OCI-LY3 (cell line): Measurements from ENCODE around the gene HBZ.
"Not testable (repeated sequence)": the region's sequence is repeated elsewhere in the genome, so short reads cannot be mapped to it uniquely, and the experiment has no call there.

Source experiments
- H2AFZ ChIP-seq: fragments of 200-600, 300-600 bp; shearing (Covaris generic); 2 replicates; pipeline ENCODE4 v1.6.0; 2014; ENCODE audit warnings: antibody characterized with exemption, low read depth, low read length
- H3K27ac ChIP-seq: fragments of 200-600, 300-600 bp; sonication (generic); 2 replicates; pipeline ENCODE4 v1.5.1; 2014; ENCODE audit warnings: mild to moderate bottlenecking, low read length, moderate library complexity, mixed read lengths
- H3K27me3 ChIP-seq: fragments of 200-600, 300-600 bp; sonication (generic); 2 replicates; pipeline ENCODE4 v1.6.1; 2014; ENCODE audit warnings: low read depth, low read length, mixed read lengths
- H3K36me3 ChIP-seq: fragments of 200-600, 300-600 bp; sonication (generic); replicated peaks from 2 replicates; pipeline ENCODE3; 2014; ENCODE audit warnings: low read depth, low read length, mixed read lengths
- H3K4me1 ChIP-seq: fragments of 300-600, 200-600 bp; sonication (generic); 2 replicates; pipeline ENCODE4 v1.6.1; 2014; ENCODE audit warnings: low read length, mixed read lengths
- H3K4me2 ChIP-seq: fragments of 200-600, 300-600 bp; sonication (generic); 2 replicates; pipeline ENCODE4 v1.6.1; 2014; ENCODE audit warnings: low read length, mixed read lengths
- H3K4me3 ChIP-seq: fragments of 300-600, 200-600 bp; sonication (generic); 2 replicates; pipeline ENCODE4 v1.5.1; 2014; ENCODE audit warnings: antibody characterized with exemption, mild to moderate bottlenecking, low read length, moderate library complexity
- H3K79me2 ChIP-seq: fragments of 300-600, 200-600 bp; shearing (Covaris generic); 2 replicates; pipeline ENCODE4 v1.6.1; 2014; ENCODE audit warnings: mild to moderate bottlenecking, low read length, mixed read lengths
- H3K9ac ChIP-seq: fragments of 300-600, 200-600 bp; shearing (Covaris generic); 2 replicates; pipeline ENCODE4 v1.6.0; 2014; ENCODE audit warnings: mild to moderate bottlenecking, low read length, moderate library complexity
- H3K9me3 ChIP-seq: fragments of 200-600, 300-600 bp; shearing (Covaris generic); 2 replicates; pipeline ENCODE4 v1.6.1; 2014; ENCODE audit warnings: low read length, mixed read lengths; ENCODE audit not compliant: insufficient read depth
- H4K20me1 ChIP-seq: fragments of 200-600, 300-600 bp; sonication (generic); 2 replicates; pipeline ENCODE4 v1.6.1; 2016; ENCODE audit warnings: low read length, mixed read lengths; ENCODE audit not compliant: insufficient read depth
- CTCF ChIP-seq: fragments of 200-600, 300-600 bp; sonication (generic); IDR thresholded peaks from 2 replicates; pipeline ENCODE4 v1.5.1; 2014; ENCODE audit warnings: antibody characterized with exemption, low read length, low read depth
- EZH2phosphoT487 ChIP-seq: fragments of 200-600 bp; shearing (Covaris generic); IDR thresholded peaks from 2 replicates; pipeline ENCODE4 v1.6.1; 2018; ENCODE audit warnings: antibody characterized with exemption, mixed run types, low read depth

HBZ gene

GRCh38 chr16:160691-161190, 8.3 kb downstream of the HBZ start:
- Histone ChIP-seq H3K9me3 (no peaks in the 10 kb centered on the region), H3K27ac (no peak overlapping the region), H2AFZ (no peak overlapping the region), H4K20me1 (no peaks in the 10 kb centered on the region), H3K4me1 (no peaks in the 10 kb centered on the region), H3K4me3 (no peak overlapping the region), H3K36me3 (no peaks in the 10 kb centered on the region), H3K9ac (no peak overlapping the region), H3K4me2 (no peak overlapping the region), H3K79me2 (no peaks in the 10 kb centered on the region), H3K27me3 (no peaks in the 10 kb centered on the region)
- TF ChIP-seq EZH2phosphoT487 (no peak), CTCF (no peak)

- Histone ChIP-seq H3K79me2 (no peaks in the 10 kb centered on the region), H3K36me3 (no peaks in the 10 kb centered on the region), H3K9me3 (no peaks in the 10 kb centered on the region), H3K27me3 (no peaks in the 10 kb centered on the region), H3K4me3 (no peak overlapping the region), H3K4me1 (no peaks in the 10 kb centered on the region), H3K4me2 (no peak overlapping the region), H2AFZ (no peak overlapping the region), H4K20me1 (no peaks in the 10 kb centered on the region), H3K27ac (no peak overlapping the region), H3K9ac (no peak overlapping the region)
- no peak for TF ChIP-seq EZH2phosphoT487
- no peak for TF ChIP-seq CTCF
Observed at GRCh38 chr16:162271-162991, 10.0 kb downstream of the HBZ start.

- H2AFZ ChIP-seq, H3K4me2 ChIP-seq, H3K9ac ChIP-seq, H4K20me1 ChIP-seq, H3K27ac ChIP-seq, H3K27me3 ChIP-seq, H3K4me3 ChIP-seq, H3K79me2 ChIP-seq, H3K4me1 ChIP-seq, H3K9me3 ChIP-seq, H3K36me3 ChIP-seq: not testable (repeated sequence)
Observed at GRCh38 chr16:163139-163538, 10.7 kb downstream of the HBZ start.

DNA sequence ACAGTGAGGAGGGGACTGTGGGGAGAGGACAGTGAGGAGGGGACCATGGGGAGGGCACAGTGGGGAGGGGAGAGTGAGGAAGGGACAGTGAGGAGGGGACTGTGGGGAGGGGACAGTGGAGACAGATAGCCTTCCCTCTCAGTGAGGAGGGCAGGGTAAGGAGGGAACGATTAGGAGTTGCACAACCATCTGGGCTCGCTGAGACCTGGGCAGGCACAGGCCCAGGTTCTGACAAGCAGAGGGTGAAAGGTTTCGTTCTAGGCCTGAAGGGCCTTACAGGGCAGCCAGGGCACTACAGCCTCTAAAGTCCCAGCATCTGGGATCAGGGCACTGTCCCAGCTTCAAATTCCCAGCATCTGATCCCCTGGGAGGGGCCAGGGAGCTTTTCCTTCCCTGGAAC, 11.3 kb downstream of the HBZ start:
- not testable (repeated sequence) for H3K27me3 ChIP-seq, H3K9me3 ChIP-seq, H3K79me2 ChIP-seq, H3K4me1 ChIP-seq, H4K20me1 ChIP-seq, H3K4me3 ChIP-seq, H3K36me3 ChIP-seq, H3K4me2 ChIP-seq, H3K27ac ChIP-seq, H2AFZ ChIP-seq, H3K9ac ChIP-seq

GRCh38 chr16:164134-164823, 11.8 kb downstream of the HBZ start:
- not testable (repeated sequence) for H3K4me1 ChIP-seq, H3K4me3 ChIP-seq, H3K4me2 ChIP-seq, H3K9me3 ChIP-seq, H3K36me3 ChIP-seq, H3K27ac ChIP-seq, H3K9ac ChIP-seq, H3K27me3 ChIP-seq, H3K79me2 ChIP-seq, H4K20me1 ChIP-seq, H2AFZ ChIP-seq
